Measurements from ENCODE around the gene TBC1D22B.

DNA sequence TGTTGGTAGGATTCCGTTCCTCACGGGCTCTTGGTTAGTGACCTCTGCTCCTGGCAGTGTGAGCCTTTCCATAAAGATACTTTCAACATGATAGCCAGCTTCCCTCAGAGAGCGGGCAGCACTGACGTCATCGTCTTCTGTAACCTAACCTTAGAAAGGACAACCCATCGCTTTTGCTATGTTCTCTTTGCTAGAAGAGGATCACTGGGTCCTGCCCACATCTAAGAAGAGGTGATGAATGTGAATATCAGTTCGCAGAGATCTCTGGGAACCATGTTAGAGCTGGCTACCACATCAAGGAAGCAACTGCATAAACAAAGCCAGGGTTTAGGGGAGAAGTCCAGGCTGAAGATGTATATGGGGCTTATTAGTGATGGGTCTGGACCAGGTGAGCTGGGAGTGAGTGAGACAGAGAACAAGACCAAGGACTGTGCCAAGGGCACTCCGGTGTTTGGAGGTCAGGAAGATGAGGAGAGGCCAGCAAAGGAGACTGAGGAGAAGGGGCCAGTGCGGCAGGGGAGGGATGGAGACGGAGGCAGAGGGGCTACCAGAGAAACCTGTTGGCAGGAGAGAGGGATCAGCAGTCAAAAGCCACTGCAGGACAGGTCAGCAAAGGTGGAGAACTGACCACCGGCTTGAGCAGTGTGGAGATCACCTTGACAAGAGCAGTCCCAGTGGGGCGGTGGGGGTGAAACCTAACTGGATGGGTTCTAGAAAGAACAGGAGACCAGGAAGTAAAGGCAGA lies 47.9 kb upstream of the TBC1D22B start:
- TF ChIP-seq, protein P1, sequence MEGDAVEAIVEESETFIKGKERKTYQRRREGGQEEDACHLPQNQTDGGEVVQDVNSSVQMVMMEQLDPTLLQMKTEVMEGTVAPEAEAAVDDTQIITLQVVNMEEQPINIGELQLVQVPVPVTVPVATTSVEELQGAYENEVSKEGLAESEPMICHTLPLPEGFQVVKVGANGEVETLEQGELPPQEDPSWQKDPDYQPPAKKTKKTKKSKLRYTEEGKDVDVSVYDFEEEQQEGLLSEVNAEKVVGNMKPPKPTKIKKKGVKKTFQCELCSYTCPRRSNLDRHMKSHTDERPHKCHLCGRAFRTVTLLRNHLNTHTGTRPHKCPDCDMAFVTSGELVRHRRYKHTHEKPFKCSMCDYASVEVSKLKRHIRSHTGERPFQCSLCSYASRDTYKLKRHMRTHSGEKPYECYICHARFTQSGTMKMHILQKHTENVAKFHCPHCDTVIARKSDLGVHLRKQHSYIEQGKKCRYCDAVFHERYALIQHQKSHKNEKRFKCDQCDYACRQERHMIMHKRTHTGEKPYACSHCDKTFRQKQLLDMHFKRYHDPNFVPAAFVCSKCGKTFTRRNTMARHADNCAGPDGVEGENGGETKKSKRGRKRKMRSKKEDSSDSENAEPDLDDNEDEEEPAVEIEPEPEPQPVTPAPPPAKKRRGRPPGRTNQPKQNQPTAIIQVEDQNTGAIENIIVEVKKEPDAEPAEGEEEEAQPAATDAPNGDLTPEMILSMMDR (IDR thresholded peaks at IDR 0.05) = no peak
- no peak for TF ChIP-seq POLR2A (IDR thresholded peaks at IDR 0.05)
